SU-DHL-6 (cell line): ENCODE data around the gene AVEN.

Experiments used
- H2AFZ ChIP-seq: fragments of 200-600 bp; sonication (generic); 2 replicates; pipeline ENCODE4 v1.6.1; 2014; ENCODE audit warnings: low read depth, mild to moderate bottlenecking, moderate library complexity, mixed read lengths, antibody characterized with exemption, low read length; ENCODE audit not compliant: severe bottlenecking
- H3F3A ChIP-seq: fragments of 200-600 bp; shearing (Covaris generic); 2 replicates; pipeline ENCODE4 v1.6.0; 2016; ENCODE audit warnings: antibody characterized with exemption, mild to moderate bottlenecking; ENCODE audit not compliant: insufficient read depth
- H3K27ac ChIP-seq: fragments of 200-600 bp; sonication (generic); 2 replicates; pipeline ENCODE4 v1.5.1; 2016; ENCODE audit warnings: low read depth, mild to moderate bottlenecking, low read length, moderate library complexity, mixed read lengths
- H3K27me3 ChIP-seq: fragments of 200-600 bp; sonication (generic), shearing (Covaris generic); 2 replicates; pipeline ENCODE4 v1.6.0; 2014; ENCODE audit warnings: mild to moderate bottlenecking, low read length
- H3K36me3 ChIP-seq: fragments of 200-600 bp; sonication (generic); 2 replicates; pipeline ENCODE4 v1.6.1; 2014; ENCODE audit warnings: mild to moderate bottlenecking, low read length, mixed read lengths
- H3K4me2 ChIP-seq: fragments of 300-600, 200-600 bp; shearing (Covaris generic), sonication (generic); 2 replicates; pipeline ENCODE4 v1.6.0; 2014; ENCODE audit warnings: low read length, low read depth, mild to moderate bottlenecking; ENCODE audit not compliant: poor library complexity, severe bottlenecking
- H3K4me3 ChIP-seq: fragments of 200-600 bp; sonication (generic); 2 replicates; pipeline ENCODE4 v1.5.1; 2014; ENCODE audit warnings: antibody characterized with exemption, low read length, mild to moderate bottlenecking, mixed read lengths; ENCODE audit not compliant: insufficient read depth, poor library complexity, severe bottlenecking
- H3K79me2 ChIP-seq: fragments of 200-600 bp; sonication (generic); 2 replicates; pipeline ENCODE4 v1.6.1; 2014; ENCODE audit warnings: mild to moderate bottlenecking, low read length, moderate library complexity; ENCODE audit not compliant: insufficient read depth
- H3K9ac ChIP-seq: fragments of 200-600 bp; sonication (generic); 2 replicates; pipeline ENCODE4 v1.7.0; 2014; ENCODE audit warnings: mild to moderate bottlenecking, low read length
- H3K9me2 ChIP-seq: fragments of 200-600 bp; sonication (generic); replicated peaks from 2 replicates; pipeline ENCODE4 v1.6.1; 2014; ENCODE audit warnings: low read length; ENCODE audit not compliant: insufficient read depth
- H3K9me3 ChIP-seq: fragments of 200-600 bp; sonication (generic); 2 replicates; pipeline ENCODE4 v1.6.1; 2014; ENCODE audit warnings: low read length, mixed read lengths; ENCODE audit not compliant: insufficient read depth
- H4K20me1 ChIP-seq: fragments of 200-600 bp; sonication (generic); 2 replicates; pipeline ENCODE4 v1.6.1; 2014; ENCODE audit warnings: low read depth, mild to moderate bottlenecking, antibody characterized with exemption, low read length, moderate library complexity, mixed read lengths
- EZH2phosphoT487 ChIP-seq: fragments of 200-600 bp; sonication (generic), shearing (Covaris generic); conservative IDR thresholded peaks from 2 replicates; pipeline ENCODE4 v1.6.1; 2018; ENCODE audit warnings: mild to moderate bottlenecking, antibody characterized with exemption, low read length, moderate library complexity, mixed read lengths
- TF ChIP-seq, protein P1 (sequence below): fragments of 200-600 bp; sonication (generic); IDR thresholded peaks from one replicate; pipeline ENCODE4 v1.5.1; 2017; ENCODE audit warnings: antibody characterized with exemption, mild to moderate bottlenecking, low read length, moderate library complexity; ENCODE audit not compliant: insufficient read depth, poor library complexity, severe bottlenecking

Gene AVEN

DNA sequence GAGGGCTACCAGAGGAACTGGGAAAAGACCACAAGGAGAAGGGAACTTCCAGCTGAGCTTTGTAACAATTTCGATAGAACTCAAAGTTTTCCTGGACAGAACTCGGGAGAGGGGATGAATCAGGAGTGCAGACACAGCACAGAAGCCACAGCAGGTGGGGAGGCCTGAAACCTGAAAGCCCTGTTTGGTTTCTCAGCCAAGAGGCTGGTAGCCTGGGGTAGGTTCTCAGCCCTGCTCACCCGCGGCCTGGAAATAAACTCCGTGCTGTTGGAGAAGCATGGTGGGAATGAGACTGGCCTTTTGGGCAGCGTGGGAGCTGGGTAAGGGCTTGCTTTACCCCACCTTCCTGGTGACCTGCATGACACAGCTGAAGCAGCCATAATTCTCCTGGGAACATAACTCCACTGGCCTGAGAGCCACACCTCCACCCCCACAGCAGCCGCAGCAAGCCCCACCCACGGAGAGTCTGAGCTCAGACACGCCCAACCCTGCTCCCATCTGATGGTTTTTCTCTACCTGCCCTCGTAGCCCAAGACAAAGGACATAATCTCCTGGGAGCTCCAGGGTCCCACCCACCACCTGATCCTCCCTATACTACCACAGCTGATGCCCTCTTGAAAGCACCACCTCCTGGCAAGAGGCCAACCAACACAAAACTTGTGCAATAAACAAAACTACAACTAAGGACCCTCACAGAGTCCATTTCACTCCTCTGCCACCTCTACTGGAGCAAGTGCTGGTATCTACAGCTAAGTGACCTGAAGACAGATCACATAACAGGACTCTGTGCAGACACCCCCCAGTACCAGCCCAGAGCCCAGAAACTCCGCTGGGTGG, 123.2 kb downstream of the AVEN start:
- no peak overlapping the region for H3K9ac ChIP-seq
- no peaks in the 10 kb centered on the region for H3K79me2 ChIP-seq
- H3K36me3 ChIP-seq: no peaks in the 10 kb centered on the region
- no peak for TF ChIP-seq EZH2phosphoT487
- TF ChIP-seq, protein P1, sequence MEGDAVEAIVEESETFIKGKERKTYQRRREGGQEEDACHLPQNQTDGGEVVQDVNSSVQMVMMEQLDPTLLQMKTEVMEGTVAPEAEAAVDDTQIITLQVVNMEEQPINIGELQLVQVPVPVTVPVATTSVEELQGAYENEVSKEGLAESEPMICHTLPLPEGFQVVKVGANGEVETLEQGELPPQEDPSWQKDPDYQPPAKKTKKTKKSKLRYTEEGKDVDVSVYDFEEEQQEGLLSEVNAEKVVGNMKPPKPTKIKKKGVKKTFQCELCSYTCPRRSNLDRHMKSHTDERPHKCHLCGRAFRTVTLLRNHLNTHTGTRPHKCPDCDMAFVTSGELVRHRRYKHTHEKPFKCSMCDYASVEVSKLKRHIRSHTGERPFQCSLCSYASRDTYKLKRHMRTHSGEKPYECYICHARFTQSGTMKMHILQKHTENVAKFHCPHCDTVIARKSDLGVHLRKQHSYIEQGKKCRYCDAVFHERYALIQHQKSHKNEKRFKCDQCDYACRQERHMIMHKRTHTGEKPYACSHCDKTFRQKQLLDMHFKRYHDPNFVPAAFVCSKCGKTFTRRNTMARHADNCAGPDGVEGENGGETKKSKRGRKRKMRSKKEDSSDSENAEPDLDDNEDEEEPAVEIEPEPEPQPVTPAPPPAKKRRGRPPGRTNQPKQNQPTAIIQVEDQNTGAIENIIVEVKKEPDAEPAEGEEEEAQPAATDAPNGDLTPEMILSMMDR: no peak
- H4K20me1 ChIP-seq: peaks cover 6% of the 10 kb centered on the region
- H3K27ac ChIP-seq: no peak overlapping the region
- no peak overlapping the region for H2AFZ ChIP-seq
- no peaks in the 10 kb centered on the region for H3K9me2 ChIP-seq
- H3K4me2 ChIP-seq: no peak overlapping the region
- H3K4me3 ChIP-seq: no peak overlapping the region
- H3K27me3 ChIP-seq: no peaks in the 10 kb centered on the region
- H3F3A ChIP-seq: no peaks in the 10 kb centered on the region
- H3K9me3 ChIP-seq: no peaks in the 10 kb centered on the region

DNA sequence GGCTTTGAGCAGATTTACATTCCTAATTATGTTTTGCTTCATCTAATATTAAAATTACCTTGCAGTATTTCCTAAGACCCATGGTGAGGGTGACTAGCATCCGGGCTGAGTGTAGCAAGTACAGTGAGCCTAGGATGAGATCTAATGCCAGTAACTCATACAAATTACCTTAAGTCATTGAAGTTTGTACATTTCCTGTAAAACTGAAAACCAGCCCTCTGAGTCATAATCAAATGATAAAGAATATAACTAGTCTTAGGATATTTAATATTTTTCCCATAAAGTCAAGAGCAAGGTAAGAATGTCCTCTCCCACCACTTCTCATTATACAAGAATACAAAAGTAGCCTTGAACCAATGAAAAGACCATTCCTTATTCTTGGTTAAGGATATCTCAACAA, 125.5 kb downstream of the AVEN start:
- Histone ChIP-seq H3K36me3 (no peaks in the 10 kb centered on the region), H3K4me2 (no peak overlapping the region), H3K9me2 (no peaks in the 10 kb centered on the region), H3K27ac (no peak overlapping the region), H3F3A (no peaks in the 10 kb centered on the region), H2AFZ (no peak overlapping the region), H3K9ac (no peak overlapping the region), H3K27me3 (no peaks in the 10 kb centered on the region), H3K79me2 (no peaks in the 10 kb centered on the region), H3K4me3 (no peak overlapping the region), H3K9me3 (no peaks in the 10 kb centered on the region), H4K20me1 (peaks cover 6% of the 10 kb centered on the region)
- no peak for TF ChIP-seq EZH2phosphoT487
- TF ChIP-seq, protein P1: no peak

DNA sequence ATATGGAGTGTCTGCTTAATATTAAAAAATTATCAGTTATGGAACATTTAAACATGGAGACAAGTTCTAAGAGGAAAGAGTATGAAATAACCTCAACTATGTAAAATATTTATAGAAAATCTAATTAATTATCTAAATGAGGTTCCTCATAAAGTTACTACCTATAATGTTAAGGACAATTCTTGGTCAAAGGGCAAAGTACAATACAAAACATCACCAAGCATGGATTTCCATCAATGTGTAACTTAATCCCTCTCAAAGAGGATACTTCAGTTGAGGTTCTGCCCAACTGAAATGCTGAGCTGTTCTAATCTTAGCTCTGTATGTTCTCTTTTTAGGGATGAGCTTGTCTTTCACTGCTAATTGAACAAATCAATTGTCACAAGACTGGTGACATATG, 126.7 kb downstream of the AVEN start:
- H3K36me3 ChIP-seq: no peaks in the 10 kb centered on the region
- H3K79me2 ChIP-seq: no peaks in the 10 kb centered on the region
- no peaks in the 10 kb centered on the region for H3F3A ChIP-seq
- H3K4me2 ChIP-seq: no peak overlapping the region
- H2AFZ ChIP-seq: no peak overlapping the region
- H3K27ac ChIP-seq: no peak overlapping the region
- TF ChIP-seq EZH2phosphoT487: no peak
- TF ChIP-seq, protein P1: no peak
- no peak overlapping the region for H3K4me3 ChIP-seq
- no peaks in the 10 kb centered on the region for H3K9me3 ChIP-seq
- no peaks in the 10 kb centered on the region for H3K9me2 ChIP-seq
- H4K20me1 ChIP-seq: peaks cover 6% of the 10 kb centered on the region
- no peaks in the 10 kb centered on the region for H3K27me3 ChIP-seq
- H3K9ac ChIP-seq: no peak overlapping the region
